Loucy (cell line): Measurements from ENCODE around the gene ADGRL3.

Experiments used
- CTCF ChIP-seq: fragments of 200-600 bp; sonication (generic); conservative IDR thresholded peaks from 2 replicates; pipeline ENCODE4 v1.5.1; 2014; ENCODE audit warnings: mild to moderate bottlenecking, antibody characterized with exemption, low read length
- EZH2phosphoT487 ChIP-seq: fragments of 200-600 bp; IDR thresholded peaks from 2 replicates; pipeline ENCODE4 v1.6.1; 2018; ENCODE audit warnings: antibody characterized with exemption, mild to moderate bottlenecking, moderate library complexity, borderline replicate concordance

- TF ChIP-seq CTCF (no peak), EZH2phosphoT487 (no peak)
Observed at GRCh38 chr4:61531188-61531587, 331.1 kb downstream of the ADGRL3 start.
